AG04449 (cell line): ENCODE measurements around the gene KLK1.

Experiments
- CTCF ChIA-PET: fragments of 350-600 bp; formaldehyde crosslinking; extraction: SDS; loops from one replicate; lab custom pipeline; 2021; ENCODE audit warnings: antibody characterized with exemption; lab: Yijun Ruan, JAX
- POLR2A ChIA-PET: fragments of 400-600, 350-600 bp; formaldehyde crosslinking; extraction: SDS; loops from one replicate; lab custom pipeline; 2020; ENCODE audit warnings: antibody characterized with exemption, inconsistent platforms; lab: Yijun Ruan, JAX
- DNase-seq: peaks from one replicate; pipeline ENCODE4 v3.0.0-alpha.2; 2010; ENCODE audit warnings: low read depth, low spot score
- H3K4me3 ChIP-seq: 2 replicates; pipeline ENCODE4 v1.5.1; 2011; ENCODE audit warnings: low read depth, mild to moderate bottlenecking, control low read depth, low read length
- TF ChIP-seq, protein P1 (sequence below): IDR thresholded peaks from one replicate; pipeline ENCODE4 v1.5.1; 2011; ENCODE audit warnings: mild to moderate bottlenecking, moderate library complexity, low read length, control low read depth, inconsistent platforms; ENCODE audit not compliant: insufficient read depth; ENCODE audit errors: missing control alignments

The KLK1 gene

DNA sequence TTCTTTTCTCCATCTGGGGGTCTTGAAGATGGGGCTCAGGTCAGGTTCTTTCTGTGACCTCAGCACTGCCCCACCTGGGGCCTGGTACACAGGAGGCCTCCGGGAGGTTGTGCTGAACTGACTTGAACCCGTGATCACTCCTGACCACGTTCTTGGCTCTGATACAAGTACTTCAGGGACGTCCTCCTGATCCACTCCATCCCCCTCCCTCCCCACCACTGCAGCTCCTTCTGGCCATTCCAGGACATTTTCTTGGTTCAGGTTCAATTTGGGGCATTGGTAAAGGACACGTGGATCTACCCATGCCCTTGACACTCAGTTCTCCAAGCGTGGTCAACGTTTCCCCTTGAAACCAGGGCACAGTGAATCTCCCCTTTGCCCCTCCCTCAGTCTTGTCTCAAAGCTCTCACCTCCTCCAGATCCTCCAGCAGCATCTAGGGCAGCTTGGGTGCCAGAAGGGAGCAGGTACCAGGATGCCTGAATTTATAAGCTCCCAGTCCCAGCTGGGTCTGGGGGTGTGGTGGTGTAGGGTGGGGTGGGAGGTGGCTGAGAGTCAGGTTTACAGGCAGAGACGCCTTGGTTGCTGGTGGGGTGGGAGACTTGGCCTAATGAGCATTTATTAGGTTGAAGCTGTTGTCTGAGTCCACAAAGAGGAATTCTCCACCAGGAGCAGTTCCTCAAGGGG, 9.7 kb upstream of the KLK1 start, which contains the start of gene KLK15:
TSS of gene KLK15 (minus strand) at position 458 of the 685 bp plus-strand sequence. CDS start 2,082 bp downstream, outside the sequence.
- POLR2A ChIA-PET, result no interaction called here
- DNase-seq, result no peak
- CTCF ChIA-PET, result no interaction called here
- no peak within 1 kb of the TSS for H3K4me3 ChIP-seq
- TF ChIP-seq, protein P1, sequence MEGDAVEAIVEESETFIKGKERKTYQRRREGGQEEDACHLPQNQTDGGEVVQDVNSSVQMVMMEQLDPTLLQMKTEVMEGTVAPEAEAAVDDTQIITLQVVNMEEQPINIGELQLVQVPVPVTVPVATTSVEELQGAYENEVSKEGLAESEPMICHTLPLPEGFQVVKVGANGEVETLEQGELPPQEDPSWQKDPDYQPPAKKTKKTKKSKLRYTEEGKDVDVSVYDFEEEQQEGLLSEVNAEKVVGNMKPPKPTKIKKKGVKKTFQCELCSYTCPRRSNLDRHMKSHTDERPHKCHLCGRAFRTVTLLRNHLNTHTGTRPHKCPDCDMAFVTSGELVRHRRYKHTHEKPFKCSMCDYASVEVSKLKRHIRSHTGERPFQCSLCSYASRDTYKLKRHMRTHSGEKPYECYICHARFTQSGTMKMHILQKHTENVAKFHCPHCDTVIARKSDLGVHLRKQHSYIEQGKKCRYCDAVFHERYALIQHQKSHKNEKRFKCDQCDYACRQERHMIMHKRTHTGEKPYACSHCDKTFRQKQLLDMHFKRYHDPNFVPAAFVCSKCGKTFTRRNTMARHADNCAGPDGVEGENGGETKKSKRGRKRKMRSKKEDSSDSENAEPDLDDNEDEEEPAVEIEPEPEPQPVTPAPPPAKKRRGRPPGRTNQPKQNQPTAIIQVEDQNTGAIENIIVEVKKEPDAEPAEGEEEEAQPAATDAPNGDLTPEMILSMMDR, result no peak

GRCh38 chr19:50832666-50833065, 9.1 kb upstream of the KLK1 start:
- DNase-seq, result no peak
- ChIA-PET CTCF (no interaction called here), POLR2A (no interaction called here)
- TF ChIP-seq, protein P1, result no peak
- no peak overlapping the region for H3K4me3 ChIP-seq

- H3K4me3 ChIP-seq, result no peak overlapping the region
- POLR2A ChIA-PET, result no interaction called here
- CTCF ChIA-PET, result no interaction called here
- TF ChIP-seq, protein P1, result no peak
- DNase-seq, result no peak
These were observed 7.4 kb upstream of the KLK1 start for GRCh38 chr19:50831026-50831396.

DNA sequence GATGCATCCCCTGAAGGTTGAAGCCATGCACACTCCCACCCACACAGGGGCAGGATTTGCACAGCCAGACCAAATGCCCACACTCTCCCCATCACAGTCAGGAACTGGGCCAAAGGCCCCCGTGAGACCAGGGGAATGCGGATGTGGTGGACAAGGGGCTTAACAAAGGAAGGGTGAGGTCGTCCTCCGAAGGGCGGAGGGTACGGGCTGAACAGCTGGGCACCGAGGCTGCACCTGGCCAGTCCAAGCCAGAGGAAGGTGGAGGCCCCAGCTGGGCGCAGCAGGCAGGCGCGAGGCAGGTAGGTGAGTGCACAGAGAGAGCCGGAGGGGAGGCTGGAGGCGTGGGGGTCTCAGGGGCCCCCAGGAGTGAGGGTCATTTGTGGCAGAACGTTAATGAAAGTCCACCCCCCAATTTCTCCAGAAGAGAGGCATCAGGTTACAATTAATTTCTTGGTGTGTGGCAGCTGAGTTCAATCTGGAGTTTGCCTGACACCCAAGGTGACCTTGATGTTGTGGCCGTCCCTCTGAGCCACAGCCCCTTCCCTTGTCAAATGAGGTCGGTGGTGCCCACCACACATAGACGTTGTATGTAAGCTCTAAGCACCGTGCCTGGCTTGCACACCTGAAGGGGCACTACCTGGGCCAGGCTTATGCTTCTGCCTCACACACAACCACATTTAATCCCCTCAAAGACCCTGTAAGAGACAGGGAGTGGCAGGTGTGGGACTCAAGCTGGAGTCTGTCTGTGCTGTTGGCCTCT, 6.9 kb upstream of the KLK1 start:
- CTCF ChIA-PET, result no interaction called here
- no peak overlapping the region for H3K4me3 ChIP-seq
- TF ChIP-seq, protein P1, result no peak
- POLR2A ChIA-PET, result no interaction called here
- DNase-seq, result no peak

DNA sequence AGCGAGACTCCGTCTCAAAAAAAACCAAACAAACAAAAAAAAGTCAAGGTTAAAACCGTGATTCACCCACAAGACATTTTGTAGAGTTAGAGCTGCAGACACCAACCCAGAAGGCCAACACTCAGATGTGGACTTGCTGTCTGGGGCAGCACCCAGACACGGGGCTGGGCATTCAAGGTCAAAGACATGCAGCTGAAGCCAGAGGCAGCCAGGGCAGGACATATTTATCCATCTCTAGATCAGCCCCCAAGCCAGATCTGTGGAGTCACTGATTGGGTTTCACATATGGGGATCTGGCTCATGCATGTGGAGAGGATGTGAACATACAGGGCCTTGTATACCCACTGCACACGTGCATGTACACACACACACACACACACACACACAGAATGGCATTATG, 6.2 kb upstream of the KLK1 start:
- POLR2A ChIA-PET, result no interaction called here
- TF ChIP-seq, protein P1, result no peak
- CTCF ChIA-PET, result no interaction called here
- no peak for DNase-seq
- no peak overlapping the region for H3K4me3 ChIP-seq

DNA sequence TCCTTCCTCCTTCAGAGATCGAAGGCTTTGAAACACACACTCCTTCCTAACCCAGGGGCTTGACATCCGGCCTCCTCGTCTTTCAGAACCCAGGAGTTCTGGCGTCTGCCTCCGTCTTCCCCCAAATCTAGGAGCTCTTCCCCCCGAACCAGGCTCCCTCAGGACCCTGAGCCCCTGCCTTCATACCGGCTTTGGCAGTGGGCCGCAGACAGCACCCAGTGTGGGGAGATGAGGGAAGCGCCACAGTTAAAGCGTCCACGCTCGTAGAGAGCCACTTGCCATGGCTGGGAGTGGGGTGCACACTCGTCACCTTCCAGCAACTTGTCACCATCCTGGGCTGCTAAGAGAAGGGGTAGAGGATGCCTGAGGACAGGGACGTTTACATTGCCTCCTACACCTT, 3.9 kb upstream of the KLK1 start:
- no peak for DNase-seq
- H3K4me3 ChIP-seq, result no peak overlapping the region
- TF ChIP-seq, protein P1, result no peak
- CTCF ChIA-PET, result no interaction called here
- POLR2A ChIA-PET, result no interaction called here
